Activated T-cell treated with anti-CD3 and anti-CD28 coated beads for 4 hours (primary cell): Measurements from ENCODE around the gene AASS.
A peak's percentile ranks its signal among the peaks of the same experiment; 100 is the strongest.
"Not testable (repeated sequence)": the region's sequence is repeated elsewhere in the genome, so short reads cannot be mapped to it uniquely, and the experiment has no call there.

ENCODE experiments used
- DNase-seq: peaks from one replicate; pipeline ENCODE4 v3.0.0-alpha.2; 2020

AASS gene

DNA sequence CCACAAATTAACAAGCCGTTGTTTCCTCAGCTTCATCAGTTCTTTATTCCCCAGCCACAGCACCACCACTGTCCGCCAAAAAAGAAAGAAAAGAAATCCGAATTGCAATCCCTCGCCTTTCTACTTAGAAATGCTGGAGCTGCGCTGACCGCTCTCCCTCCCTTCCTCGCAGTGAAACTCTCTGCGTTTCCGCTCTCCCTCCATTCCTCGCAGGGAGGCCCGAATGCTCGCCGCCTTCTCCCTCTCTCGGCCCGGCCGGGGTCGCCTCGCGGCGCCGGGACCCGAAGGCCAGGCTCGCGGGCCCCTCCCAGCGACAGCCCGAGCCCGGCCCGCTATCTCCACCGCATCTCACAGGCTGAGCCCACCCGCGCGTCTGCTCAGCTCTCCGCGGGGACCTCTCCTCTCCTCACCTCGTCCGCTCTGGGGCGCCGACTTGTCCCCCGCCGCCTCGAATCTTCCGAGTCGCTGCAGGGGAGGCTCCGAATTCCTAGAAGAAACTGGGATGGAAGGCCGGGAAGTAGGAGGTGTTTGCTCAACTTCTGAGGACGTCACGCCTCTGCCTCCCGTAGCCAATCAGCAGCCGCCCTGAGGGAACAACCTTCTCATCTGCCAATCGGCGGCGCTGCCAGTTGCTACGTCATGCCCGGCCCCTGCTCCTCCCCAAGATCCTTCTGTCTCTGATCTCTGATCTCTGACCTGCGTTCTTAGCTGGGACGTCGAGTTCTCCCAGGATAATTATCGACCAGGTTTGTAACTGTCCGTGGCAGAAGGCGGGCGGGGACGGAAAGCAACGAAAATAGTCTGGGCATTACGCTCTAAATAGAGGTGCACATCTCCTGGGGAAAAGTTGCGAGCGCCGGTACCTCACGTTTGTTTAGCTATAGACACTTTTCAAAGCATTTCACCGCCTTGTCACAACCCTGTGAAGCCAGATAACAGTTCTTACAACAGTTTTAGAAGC is at the start of gene AASS:
AASS (minus strand) TSS at position 499 of the 961 bp plus-strand sequence. CDS start 10,523 bp downstream, outside the sequence.
- peak; percentile 58 for DNase-seq

DNA sequence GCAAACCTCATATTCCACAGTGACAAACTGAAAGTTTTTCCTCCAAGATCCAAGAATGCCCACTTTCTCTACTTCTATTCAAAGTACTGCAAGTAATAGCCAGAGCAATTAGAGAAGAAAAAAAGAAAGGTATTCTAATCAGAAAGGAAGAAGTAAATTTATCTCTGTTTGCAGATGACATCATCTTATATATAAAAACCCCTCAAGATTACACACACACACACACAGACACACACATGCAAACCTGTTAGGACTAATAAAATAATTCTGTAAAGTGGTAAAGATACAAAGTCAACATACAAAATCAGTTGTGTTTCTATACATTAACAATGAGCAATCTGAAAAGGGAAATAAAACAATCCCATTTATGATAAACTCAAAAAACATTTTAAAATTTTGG is 44.7 kb upstream of the AASS start:
- DNase-seq, result no peak

DNA sequence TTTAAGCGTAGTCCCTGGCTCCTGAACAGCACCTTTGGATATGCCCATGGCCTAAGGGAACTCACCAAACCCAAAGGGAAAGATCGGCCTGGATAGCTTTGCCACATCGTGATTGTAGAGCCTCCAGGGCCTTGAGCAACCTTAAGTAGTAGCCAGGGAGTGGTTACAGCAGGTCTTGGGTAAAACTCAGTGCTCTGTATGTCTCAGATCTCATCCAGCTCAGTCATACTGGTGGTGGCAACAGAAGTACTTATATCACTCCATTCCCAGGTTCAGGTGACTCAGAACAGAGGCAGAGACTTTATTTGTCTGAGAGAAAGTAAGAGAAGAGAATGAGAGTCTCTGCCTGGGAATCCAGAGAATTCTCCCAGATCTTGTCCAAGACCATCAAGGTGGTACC is 39.1 kb upstream of the AASS start:
- no peak for DNase-seq

DNA sequence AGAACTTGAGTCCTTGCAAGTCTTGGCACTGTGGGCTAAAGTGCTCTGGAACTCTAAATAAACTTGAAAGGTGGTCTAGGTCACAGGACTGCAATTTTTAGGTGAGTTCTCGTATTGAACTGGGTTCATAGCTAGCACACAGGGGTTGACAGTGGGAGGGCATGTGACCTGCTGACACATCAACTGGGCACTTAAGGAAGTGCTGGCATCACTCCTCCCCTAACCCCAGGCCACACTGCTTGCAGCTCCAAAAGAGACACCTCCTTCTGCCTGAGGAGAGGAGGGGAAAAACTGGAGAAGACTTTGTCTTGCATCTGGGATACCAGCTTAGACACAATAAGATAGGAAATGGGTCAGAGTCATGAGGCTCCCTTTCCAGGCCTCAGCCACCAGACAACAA is 38.0 kb upstream of the AASS start:
- DNase-seq, result no peak

DNA sequence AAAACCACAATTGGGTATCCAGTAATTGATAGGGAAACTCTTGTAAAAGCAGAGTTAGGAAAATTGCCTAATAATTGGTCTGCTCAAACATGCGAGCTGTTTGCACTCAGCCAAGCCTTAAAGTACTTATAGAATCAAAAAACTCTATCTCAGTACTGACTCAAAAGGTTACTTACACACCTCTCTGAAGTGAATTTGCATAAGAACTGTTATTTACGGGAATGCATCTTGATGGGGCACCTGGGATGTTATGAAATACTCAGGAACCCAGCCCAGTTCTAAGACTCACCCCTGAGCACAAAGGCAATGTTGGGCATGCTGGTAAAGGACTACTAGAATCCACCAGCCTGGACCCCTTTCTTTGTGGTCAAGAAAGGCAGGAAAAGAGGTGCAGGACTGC is 28.1 kb upstream of the AASS start:
- not testable (repeated sequence) for DNase-seq

DNA sequence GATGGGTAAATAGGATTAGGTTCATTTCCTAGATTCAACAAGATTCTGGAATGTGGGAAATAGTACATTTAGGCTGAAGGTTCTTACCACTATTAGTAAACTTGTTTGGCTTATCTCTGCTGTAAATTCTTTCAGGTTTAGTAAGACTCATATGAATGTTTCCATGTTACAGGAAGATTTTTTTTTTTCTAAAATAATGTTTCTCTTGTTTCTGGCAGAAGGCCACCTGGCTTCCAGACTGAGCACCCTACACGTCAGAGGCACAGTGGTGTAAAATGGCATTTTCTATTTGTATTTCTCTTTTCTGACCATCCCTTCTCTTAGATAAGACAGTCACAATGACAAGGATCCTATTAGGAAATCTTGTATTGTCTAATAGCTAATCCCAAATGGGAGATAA is 22.7 kb upstream of the AASS start:
- no peak for DNase-seq

DNA sequence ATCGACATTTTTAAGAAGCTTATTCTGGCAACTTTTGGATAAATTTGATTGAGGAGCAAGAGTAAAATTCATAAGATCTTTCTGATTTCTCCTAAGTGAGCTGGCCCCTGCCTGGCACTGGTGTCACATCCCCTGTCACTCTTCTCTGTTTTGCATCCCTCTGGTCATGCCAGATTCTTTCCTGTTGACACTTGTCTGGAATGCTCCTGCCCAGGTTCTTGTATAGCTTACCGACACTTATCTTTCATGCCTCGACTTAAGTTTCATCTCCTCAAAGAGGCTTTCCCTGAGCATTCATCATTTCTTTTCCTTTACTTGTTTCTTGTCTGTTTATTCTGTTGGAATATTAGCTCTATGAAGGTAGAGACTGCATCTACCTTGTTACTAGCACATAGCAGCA is 22.2 kb upstream of the AASS start:
- DNase-seq, result no peak

DNA sequence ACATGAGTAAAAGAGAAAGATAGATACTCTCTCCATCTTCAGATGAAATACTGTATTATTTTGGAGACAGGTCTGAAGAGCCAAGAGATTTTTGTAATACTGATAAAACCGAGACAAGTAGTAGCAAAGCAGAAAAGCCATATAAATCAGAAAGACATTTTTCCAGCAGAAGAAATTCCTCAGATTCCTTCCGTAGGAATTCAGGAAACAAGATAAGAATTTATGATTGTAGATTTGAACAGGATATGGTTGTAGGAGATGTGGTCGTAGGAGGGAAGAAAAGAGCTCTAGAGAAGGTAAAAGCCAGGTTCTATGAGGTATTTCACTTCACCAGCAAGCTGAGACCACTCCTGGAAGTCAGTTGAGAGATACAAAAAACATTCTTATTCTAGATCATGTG is 17.6 kb upstream of the AASS start:
- DNase-seq, result no peak

DNA sequence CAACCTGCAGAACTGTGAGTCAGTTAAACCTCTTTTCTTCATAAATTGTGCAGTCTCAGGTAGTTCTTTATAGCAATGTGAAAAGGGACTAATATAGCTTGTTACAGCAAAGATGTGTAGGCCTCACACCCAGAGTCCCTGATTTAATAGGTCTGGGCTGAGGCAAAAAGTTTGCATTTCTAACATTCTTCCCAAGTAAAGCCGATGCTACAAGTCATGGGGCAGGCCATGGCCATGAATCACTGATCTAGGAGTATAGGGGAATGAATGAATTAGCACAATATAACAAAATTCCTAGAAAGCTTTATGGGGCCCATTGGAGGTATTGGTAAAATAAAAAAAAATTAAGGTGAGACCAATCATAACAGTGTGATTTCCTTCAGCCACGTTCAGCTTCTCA is 11.5 kb upstream of the AASS start:
- DNase-seq, result no peak

DNA sequence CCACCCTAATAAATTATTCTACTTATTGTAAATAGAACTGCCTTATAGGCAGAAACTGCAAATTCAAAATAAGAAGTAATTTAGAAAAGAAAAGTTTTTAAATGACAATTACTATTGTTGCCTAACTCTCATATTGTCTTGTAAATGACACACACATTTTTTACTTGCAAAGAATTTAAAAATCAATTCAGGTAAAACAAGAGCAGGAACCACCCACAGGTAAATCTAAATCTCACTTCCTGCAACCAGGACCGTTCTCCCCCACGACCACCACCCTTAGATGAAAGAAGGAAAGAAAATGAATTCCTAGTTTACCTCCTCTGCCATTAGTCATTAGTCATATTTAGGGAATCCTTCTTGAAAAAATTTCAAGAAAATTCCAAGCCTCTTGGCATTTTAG is 4.8 kb upstream of the AASS start:
- DNase-seq, result no peak

DNA sequence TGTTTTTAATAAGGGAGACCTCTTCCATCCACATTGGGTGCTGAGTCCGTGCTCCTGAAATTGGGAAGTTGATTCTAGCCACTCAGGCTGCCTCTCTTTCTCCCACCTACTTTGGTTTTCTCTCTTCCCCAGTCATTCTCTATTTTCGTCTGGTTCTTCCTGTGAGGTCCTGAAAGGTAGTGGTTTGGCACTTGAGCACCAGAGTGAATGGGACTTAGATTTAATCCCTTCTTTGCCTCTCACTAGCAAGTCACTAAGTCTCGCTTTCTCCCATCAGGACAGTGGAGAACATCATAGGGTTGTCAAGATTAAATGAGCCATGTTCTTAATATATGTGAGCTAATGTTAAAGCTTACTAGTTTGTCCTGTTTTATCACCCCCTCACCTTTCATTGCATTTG is 4.0 kb upstream of the AASS start:
- no peak for DNase-seq

DNA sequence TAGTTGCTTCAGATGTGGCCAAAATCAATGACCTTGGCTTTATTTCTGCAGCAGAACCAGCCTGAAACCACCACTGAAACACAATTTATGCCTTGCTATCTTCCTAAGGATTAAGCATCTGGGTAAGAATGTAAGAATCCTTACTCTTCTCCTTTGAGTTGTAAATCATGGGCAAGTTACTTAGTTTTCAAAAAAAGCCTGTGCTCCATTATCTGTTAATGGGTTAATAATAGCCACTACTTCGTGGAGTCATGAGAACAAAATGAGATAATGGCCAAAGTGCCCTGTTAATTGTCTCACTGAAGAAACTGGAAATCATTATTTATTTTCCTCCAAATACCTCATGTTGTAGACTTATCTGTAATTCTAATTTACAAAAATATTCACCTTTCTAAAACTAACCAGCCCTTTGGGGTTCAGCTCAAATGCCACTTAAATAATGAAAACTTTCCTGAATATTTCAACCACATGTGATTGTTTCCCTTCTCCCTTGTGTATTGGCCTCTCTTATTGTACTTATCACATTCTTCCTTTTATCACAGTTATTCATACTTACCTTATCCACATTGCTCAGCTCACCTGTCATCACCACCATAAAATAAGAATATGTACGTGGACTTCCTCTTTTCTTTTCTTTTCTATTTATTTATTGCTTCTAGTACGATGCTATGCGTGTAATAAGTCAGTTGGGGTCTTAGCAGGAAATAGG is 2.0 kb upstream of the AASS start:
- no peak for DNase-seq

DNA sequence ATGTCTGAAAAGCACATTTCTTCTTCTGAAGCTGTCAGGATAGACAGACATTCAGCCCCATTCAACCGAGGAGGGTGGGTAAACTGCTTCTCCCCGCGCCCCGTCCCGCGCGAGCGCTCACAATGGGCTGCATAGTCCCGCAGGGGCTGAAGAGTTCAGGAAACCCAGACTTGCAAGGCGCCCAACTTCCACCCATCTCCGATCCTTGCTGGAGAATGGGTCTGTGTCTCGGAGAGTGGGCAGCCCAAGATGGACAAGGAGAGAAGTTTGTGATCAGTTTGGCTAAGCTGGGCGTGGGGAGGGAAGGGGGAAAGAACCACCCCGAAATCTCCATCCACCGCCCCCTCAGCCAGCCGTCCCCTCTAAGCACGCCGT is 686 bp downstream of the AASS start:
- no peak for DNase-seq

DNA sequence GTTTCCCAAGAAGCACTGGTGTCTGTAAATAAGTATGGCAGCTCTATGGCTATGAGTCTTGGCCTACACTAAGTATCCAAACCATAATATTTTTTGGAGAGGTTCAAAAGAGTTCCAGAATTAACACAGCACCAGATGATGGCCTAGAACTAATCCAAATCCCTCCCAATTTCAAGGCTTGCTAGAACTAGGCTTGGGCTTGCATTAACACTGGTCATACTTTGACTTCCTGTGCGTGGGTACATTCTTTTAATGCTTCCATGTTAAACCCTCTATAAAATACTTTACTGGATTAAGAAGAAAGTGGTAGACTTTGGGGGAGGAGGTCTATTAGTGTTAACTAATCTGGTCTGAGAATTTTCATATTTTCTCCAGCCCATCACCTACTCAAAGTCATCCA is 3.1 kb downstream of the AASS start:
- DNase-seq, result no peak

DNA sequence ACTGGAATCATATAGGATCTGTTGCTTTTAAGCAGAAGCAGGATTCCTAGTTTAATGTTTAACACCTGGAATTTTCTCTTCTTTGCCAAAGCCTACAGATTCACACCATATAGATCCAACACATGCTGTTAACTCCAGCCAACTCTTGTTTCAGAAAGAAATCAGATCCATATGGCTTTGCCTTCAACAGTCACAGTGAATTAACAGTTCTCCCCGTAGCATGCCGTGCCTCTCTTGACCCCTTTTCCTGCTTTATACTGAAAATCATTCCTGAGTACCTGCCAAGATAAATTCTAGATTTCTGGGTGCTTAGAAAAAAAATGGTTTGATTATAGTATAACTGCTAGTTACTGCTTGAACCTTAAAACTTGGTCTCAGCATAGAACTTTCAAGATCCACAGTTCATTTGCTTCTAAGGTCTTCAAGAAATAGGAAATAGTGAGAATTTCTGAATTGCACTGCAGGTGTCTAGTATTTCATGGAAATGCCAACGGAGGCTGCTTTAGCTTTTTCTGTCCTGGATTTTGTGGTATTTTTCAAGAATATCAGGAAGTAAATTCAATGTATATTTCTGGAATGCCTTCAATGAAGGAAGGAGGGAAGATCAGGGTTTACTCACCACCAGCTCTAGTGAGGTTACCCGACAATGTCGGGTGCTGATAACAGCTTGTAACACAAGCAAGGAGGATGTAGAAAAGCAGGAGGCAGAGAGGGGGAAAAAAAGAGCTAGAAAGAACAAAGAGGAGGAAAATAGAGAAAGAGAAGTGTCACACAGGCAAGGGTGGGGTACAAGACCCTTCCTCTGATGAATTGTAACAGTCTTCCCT is 6.6 kb downstream of the AASS start:
- no peak for DNase-seq

DNA sequence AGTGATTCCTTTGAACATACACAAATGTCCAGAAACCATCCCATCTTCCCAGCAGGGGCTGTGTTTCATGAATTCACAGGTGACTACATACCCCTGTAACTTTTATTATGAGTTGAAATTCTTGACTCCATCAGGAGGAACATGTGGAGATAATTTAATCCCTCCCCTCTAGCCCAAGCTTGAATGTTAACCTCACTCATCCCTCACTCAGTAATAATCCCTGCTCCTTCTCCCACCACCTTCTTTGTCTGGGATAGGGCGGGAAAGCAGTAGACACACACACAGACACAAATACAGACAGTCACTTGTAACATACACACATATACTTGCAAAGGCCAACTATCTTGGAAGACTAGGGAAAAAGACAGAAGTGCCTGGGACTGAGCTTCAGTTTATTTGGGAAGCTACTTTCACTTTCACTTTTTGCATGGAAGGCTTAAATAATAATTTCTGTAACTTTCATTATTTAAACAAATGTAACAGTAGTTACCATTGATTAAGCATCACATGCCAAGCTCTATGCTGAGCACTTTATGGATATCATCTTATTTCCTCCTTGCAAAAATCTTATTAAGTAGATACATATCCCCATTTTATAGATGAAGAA is 7.3 kb downstream of the AASS start:
- no peak for DNase-seq

DNA sequence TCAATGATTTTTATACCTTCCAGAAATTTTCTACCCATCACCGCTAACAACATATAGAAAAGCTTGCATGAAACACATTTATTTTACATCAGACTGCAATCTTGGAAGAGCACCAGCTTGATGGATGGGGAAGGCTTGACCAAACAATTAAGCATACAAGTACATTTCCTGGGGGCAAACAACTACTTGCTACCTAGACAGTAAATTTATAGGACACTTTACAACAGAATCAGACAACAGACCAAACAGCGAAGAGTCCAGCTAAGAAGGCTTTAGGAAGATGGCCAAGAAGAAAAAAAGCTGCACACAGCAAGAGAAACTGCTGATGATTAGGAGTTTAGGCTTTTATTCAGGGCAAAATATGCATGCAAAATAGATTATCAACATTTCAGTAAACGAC is 8.0 kb downstream of the AASS start:
- DNase-seq, result no peak

DNA sequence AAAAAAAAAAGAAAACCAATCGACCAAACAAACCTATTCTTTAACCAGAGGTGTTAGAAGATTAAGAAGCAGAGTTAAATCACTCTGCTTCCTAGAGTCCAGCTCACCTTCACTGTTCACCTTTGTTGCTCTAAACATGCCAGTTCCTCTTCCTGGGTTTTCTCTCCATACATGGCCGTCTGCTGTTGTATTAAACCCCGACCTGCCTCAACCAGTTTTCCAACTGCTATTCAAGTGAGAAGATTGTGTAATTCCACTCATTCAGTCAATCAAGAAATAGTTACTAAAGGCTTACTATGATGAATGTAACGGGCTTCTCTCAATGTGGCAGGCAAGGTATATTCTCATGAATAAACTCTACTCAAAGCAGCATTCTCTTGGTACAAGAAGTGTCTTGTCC is 8.8 kb downstream of the AASS start:
- DNase-seq, result no peak

DNA sequence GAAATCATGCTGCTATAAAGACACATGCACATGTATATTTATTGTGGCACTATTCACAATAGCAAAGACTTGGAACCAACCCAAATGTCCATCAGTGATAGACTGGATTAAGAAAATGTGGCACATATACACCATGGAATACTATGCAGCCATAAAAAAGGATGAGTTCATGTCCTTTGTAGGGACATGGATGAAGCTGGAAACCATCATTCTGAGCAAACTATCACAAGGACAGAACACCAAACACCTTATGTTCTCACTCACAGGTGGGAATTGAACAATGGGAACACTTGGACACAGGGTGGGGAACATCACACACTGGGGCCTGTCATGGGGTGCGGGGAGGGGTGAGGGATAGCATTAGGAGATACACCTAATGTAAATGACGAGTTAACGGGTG is 9.3 kb downstream of the AASS start:
- not testable (repeated sequence) for DNase-seq

DNA sequence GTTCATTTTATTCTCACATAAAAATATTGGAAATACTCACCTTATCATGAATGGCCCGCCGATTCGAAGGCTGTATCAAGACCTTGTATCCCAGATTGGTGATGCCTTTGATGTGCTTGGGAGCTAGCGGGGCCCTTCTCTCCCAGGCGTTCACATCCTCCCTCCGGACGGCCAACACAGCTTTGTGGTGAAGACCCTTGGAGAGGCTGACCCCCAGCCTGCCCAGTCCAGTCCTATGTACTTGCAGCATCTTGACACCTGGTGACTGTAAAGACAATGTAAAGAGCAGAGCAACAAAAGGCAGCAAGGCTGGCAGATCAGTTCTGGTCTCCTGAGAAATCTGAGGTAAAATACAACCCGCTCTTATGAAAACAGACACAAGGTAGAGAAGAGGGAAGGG is 10.6 kb downstream of the AASS start:
- no peak for DNase-seq

DNA sequence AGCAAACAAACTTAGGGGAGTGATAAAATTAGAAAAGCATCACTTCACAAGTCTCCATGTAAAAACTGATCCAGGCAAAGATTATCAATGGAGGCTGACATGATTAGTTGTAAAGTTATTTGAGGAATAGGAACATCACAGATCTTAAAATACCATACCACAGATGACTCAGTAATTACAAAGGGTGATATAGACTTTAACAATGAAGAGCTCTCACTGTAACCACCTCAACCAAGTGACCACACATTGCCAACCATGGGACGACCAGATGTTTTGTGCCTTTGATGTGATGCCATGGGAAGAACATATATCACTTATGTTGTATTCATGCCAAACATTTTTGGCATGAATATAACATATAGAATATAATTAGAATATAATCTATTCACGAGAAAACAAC is 11.7 kb downstream of the AASS start:
- no peak for DNase-seq

DNA sequence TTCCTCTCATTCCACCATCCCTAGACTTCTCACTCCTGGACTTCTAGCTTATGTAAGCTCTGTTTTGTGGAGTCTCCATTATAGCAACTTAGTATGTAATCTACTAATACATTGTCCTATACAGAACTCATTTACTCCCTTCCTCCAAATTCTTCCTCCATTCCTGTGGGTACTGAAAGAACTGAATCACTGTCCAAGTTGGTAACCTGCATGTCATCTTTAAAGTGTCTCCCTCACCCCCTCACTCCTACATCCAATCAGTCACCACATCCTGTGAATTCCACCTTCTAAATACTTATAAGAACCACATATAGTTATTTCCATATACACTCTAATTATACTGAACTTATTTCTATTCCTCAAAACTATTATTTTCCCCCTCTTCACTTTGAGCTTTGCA is 20.3 kb downstream of the AASS start:
- DNase-seq, result no peak

DNA sequence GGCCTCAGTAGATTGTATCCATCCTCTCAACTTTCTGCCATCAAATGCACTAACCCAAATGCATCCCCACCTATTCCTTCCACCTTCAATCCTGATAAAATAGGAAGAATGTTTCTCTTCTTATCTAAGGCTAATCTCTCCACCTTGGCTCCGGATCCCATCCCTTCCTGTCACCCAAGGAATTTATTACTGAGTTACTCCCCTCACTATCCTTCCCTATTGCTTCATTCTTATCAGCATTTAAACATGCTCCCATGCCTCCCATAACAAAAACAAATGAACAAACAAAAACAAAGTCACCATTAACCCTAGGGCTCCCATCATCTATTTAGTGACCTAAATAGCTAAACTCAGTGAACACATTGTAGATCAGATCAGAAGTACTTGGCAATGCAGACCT is 25.3 kb downstream of the AASS start:
- DNase-seq, result no peak
